ENCODE results near the gene PIK3AP1.
A peak's percentile ranks its signal among the peaks of the same experiment; 100 is the strongest.
"Not testable (repeated sequence)": the region's sequence is repeated elsewhere in the genome, so short reads cannot be mapped to it uniquely, and the experiment has no call there.

PIK3AP1 gene

GRCh38 chr10:96719850-96720421 is 378 bp downstream of the PIK3AP1 start:
- peak; percentile 45 for DNase-seq (ENCODE audit: low read depth)

DNA sequence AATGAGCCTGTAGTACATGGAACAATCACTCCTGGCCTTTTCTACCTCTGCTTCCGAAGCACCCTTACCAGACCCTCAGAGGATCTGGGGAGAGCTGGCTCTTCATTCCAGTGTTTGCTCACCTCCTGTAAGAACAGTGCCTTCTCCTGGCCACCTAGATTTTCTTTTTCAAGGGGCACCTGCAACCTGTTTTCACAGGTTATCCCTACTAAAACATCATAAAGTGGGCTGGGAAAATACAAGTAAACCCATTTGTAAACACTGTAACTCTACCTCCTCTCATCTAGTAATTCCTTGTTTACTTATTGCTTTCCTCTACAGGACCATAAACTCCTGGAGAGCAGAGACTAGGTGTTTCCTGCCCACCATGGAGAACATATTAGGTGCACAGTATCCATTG is 1.1 kb downstream of the PIK3AP1 start:
- no peak for DNase-seq (ENCODE audit: low read depth)

GRCh38 chr10:96718304-96718990 is 1.9 kb downstream of the PIK3AP1 start:
- no peak for DNase-seq (ENCODE audit: low read depth)

GRCh38 chr10:96716390-96716789 is 3.9 kb downstream of the PIK3AP1 start:
- DNase-seq (ENCODE audit: low read depth): no peak

DNA sequence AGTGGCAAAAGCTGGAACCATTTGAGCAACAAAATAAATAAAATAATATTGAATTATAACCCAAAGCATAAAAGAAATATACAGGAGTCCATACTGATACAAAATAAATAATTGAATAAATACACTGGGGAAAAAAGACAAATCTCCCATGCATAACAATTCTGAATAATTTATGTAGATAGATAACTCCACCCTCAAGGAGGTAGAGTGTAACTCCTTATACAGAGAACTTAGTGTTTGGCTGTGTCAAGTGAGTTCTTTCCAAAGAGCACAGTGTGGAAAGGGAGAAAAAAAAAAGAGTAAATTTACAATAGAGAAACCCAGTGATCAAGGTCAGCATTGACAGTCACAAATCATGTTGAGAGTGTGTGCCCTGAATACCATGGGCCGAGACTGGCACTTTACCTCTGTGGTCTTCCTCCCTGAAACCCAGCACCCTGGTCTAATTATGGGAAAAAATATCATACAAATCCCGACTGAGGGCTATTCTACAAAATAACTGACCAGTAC is 5.5 kb downstream of the PIK3AP1 start:
- DNase-seq (ENCODE audit: low read depth): no peak

DNA sequence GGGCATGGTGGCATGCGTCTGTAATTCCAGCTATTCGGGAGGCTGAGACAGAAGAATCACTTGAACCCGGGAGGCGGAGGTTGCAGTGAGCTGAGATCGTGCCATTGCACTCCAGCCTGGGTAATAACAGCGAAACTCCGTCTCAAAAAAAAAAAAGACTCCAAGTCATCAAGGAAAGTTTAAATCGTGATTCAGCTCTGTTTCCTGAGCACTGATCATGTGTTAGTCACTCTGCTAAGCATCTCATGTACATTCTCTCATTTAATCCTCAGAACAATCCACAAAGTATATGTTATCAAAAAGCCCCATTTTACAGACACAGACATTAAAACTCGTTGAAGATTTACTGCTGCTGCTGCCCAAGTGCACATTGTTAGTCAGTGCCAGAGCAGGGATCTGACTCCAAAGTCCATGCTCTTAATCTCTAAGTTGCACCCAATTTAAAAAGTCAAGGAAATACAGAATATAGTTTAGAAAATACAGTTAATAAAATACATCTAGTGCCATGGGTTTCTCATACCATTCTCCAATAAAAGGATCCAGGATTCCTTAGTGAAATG is 6.2 kb downstream of the PIK3AP1 start:
- DNase-seq (ENCODE audit: low read depth): no peak

- DNase-seq (ENCODE audit: low read depth): no peak
Measured at GRCh38 chr10:96712662-96713271, 7.5 kb downstream of the PIK3AP1 start.

GRCh38 chr10:96711048-96711728 is 9.1 kb downstream of the PIK3AP1 start:
- DNase-seq (ENCODE audit: low read depth): no peak

DNA sequence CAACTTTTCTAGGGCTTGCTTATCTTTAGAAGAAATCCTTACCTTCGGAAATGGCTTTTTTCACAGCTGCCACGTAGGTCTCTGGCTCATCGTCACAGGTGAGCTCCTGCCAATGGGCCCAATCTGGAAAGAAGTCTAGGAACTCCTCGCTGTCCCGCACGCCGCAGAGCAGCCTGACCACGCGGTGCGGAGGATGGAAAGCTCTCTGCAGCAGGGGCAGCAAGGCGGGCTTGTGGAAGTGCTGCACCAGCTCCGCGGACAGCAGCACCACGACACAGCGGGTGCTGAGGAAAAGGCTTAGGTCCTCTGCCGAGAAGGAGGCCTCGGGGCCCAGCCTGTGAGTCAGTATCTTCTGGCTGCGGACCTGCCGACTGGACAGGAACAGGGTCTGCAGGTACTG is 10.8 kb downstream of the PIK3AP1 start:
- DNase-seq (ENCODE audit: low read depth): no peak

GRCh38 chr10:96708996-96709395 is 11.3 kb downstream of the PIK3AP1 start:
- DNase-seq (ENCODE audit: low read depth): no peak

DNA sequence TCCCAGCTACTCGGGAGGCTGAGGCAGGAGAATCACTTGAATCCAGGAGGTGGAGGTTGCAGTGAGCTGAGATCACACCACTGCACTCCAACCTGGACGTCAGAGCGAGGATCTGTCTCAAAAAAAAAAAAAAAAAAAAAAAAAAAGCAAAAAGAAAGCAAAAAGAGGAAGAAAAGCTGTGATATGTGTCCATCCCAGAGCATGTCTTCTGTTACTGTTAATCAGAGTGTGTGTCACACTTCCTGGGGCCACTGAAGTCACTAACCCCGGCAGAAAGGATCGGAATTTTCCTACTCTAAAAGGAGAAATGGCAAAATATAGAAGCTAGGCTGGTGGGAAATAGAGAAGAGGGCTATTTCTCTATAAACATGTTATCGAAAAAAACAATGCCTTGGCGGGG is 11.9 kb downstream of the PIK3AP1 start:
- no peak for DNase-seq (ENCODE audit: low read depth)

- no peak for DNase-seq (ENCODE audit: low read depth)
Measured at GRCh38 chr10:96706331-96706853, 13.9 kb downstream of the PIK3AP1 start.

- no peak for DNase-seq (ENCODE audit: low read depth)
Measured at GRCh38 chr10:96705134-96705533, 15.2 kb downstream of the PIK3AP1 start.

- no peak for DNase-seq (ENCODE audit: low read depth)
Measured at GRCh38 chr10:96704563-96704962, 15.8 kb downstream of the PIK3AP1 start.

- no peak for DNase-seq (ENCODE audit: low read depth)
Measured at GRCh38 chr10:96703358-96703757, 17.0 kb downstream of the PIK3AP1 start.

GRCh38 chr10:96701265-96701664 is 19.0 kb downstream of the PIK3AP1 start:
- DNase-seq (ENCODE audit: low read depth): no peak

DNA sequence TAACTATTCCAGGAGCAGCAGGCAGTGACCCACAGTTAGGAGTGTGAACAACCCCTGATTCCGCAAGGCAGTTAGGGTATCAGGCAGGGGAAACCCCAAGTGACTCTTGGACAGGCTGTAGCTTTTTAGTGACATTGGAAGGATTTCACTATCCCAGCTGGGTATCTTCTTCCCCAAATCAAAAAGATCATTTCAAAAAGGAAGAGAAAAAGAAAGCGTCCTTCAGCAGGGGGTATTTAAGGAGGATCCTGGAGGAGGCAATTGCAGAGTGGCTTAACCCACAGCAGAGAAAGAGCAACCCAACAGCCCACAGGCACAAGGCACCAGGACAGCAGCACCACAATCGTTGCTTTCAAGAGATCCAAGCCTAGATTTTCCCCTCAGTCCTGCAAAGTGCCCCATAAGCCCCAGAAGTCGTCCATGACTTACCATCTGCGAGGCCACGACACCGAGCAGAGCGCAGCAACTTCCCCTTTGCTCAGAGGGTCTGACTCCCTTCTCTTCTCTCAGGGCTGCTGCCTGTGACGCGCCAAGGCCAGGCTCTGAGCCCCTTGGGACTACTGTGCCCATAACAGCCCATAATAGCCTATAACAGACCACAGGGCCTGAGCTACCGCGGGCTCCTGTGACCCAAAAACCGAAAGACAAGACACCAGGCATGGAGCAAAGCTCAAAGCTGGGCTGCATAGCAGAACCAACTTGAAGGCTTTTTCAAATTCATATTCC is 19.8 kb downstream of the PIK3AP1 start:
- no peak for DNase-seq (ENCODE audit: low read depth)

GRCh38 chr10:96699613-96700012 is 20.7 kb downstream of the PIK3AP1 start:
- DNase-seq (ENCODE audit: low read depth): no peak

- not testable (repeated sequence) for DNase-seq (ENCODE audit: low read depth)
Measured at GRCh38 chr10:96698305-96698704, 22.0 kb downstream of the PIK3AP1 start.

- no peak for DNase-seq (ENCODE audit: low read depth)
Measured at GRCh38 chr10:96697438-96697837, 22.9 kb downstream of the PIK3AP1 start.

DNA sequence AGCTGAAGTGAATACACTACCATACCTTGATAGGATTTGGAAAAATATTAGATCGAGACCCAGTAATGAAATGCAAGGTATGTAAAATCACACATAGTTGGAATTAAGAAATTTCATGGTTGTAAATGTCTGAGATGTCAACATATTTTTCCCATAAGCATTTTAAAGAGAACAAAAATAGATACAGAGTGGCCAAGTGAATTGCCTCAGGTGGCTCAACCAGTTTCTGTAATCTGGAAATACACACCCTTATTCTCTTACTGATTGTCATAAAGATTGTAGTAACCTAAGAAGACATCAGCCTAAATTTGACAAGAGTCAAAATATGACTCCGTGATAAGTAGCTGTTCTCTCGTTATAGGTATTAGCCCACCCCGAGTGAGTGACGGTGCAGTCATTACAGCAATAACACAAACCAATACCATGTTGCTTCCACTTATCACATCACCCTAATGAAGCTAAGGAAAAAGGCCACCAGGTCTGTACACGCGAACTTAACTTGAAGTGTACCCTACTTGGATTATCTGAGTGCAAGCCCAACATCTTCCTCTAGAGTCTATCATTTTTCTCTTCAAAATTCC is 23.4 kb downstream of the PIK3AP1 start:
- no peak for DNase-seq (ENCODE audit: low read depth)

Measured in stimulated activated CD8-positive, alpha-beta memory T cell treated with anti-CD3 and anti-CD28 coated beads, Interleukin-12 subunit alpha, Interleukin-12 subunit beta, amount 100 ng/mL, for 1 hour (primary cell).